Fibroblast of mammary gland (primary cell): ENCODE measurements around the gene ZNF593OS.

Experiments
- DNase-seq: peaks from one replicate; pipeline ENCODE4 v3.0.0-alpha.2; 2010; ENCODE audit warnings: low read depth
- H3K4me3 ChIP-seq: 2 replicates; pipeline ENCODE4 v1.5.1; 2011; ENCODE audit warnings: low read depth, mild to moderate bottlenecking, low read length, moderate library complexity; ENCODE audit not compliant: control insufficient read depth
- TF ChIP-seq, protein P1 (sequence below): conservative IDR thresholded peaks from 2 replicates; pipeline ENCODE4 v1.5.1; 2011; ENCODE audit warnings: low read depth, low read length, inconsistent platforms; ENCODE audit not compliant: control insufficient read depth, insufficient read depth

ZNF593OS gene

GRCh38 chr1:26160527-26161414 lies 10.9 kb downstream of the ZNF593OS start:
- H3K4me3 ChIP-seq = no peak overlapping the region
- TF ChIP-seq, protein P1, sequence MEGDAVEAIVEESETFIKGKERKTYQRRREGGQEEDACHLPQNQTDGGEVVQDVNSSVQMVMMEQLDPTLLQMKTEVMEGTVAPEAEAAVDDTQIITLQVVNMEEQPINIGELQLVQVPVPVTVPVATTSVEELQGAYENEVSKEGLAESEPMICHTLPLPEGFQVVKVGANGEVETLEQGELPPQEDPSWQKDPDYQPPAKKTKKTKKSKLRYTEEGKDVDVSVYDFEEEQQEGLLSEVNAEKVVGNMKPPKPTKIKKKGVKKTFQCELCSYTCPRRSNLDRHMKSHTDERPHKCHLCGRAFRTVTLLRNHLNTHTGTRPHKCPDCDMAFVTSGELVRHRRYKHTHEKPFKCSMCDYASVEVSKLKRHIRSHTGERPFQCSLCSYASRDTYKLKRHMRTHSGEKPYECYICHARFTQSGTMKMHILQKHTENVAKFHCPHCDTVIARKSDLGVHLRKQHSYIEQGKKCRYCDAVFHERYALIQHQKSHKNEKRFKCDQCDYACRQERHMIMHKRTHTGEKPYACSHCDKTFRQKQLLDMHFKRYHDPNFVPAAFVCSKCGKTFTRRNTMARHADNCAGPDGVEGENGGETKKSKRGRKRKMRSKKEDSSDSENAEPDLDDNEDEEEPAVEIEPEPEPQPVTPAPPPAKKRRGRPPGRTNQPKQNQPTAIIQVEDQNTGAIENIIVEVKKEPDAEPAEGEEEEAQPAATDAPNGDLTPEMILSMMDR = no peak
- no peak for DNase-seq

DNA sequence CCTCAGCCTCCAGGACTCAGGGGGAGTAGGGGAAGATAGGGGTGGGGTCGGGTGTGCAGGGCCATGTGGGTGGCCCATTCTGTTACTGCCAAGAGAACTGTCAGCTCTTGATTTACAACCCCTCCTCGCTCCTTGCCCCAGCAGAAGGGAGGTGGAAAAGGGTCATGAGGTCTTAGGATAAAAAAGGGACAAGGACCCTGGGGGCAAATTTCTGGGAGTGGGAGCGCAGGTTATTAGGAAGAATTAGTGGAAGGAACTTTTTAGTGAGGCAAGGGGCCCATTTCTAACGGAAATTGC lies 11.9 kb downstream of the ZNF593OS start:
- H3K4me3 ChIP-seq = no peak overlapping the region
- DNase-seq = no peak
- TF ChIP-seq, protein P1 = no peak

DNA sequence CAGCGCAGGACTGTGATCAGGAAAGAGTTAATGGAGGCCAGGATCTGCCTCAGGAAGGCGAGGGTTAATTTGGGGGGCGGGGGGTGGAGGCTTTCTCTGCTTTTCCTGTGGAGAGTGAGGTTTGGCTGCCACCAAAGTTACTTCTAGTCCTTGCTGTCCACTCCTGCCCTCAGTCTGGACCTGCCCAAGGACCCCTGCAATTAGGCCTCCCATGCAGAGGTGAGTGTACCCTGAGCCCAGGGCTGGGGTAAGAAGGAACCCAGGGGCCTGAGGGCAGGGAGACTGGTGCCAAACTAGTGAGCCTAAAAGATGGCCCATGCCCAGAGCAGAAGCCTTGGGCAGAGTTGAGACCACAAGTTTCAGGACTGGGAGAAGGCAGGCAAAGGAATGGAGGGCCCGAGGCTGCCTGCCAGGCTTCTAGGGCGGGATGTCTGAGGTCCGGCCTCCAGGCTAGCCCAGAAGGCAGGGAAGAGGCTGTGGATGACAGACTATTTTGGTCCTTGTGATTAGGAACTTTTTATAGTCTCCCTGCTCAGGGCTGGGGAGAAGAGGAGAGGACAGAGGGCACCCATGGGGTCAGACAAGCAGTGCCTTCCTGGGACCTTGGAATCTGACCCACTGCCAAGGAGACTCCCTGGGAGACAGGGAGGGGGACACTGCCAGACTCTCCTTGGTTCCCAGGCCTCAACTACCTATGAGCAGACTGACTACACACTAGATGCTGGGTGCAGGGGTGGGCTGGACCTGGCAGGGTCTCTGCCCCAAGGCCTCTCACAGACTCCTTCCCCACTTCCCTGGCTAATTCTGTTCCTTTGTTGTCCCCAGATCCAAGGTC lies 12.5 kb downstream of the ZNF593OS start, which contains the start of gene FAM110D:
FAM110D (plus strand) TSS at position 172 of the 835 bp plus-strand sequence. CDS start 2,213 bp downstream, outside the sequence.
- DNase-seq = no peak
- no peak within 1 kb of the TSS for H3K4me3 ChIP-seq
- TF ChIP-seq, protein P1 = no peak

DNA sequence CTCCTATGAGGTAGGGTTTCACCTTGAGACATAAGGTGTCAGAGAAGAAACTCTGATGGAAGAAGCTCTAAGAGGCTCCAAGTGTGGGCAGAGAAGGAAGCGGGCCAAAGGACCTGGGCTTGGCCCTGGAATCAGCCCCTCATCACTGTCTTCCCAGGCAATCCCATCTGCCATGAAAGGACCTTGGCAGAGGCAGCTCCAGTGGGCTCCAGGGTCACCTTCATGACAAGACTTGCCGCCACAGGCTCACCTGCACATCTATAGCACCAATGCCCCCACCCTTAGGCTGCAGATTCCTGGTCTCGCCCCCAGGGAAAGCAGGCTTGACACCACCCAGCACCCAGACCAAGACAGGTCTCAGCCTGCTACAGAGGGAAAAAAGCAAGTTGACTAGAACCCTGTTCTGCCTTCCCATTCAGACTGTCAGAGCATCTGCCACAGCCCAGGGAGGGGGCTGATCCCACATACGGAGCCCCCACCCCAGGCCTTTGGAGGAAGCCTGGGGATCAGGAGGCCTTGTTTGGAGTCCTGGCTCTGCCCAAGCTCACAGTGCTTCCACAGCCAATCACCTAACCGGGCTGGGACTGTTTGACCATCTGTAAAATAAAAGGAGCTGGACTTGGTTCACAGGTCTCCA lies 13.2 kb downstream of the ZNF593OS start:
- no peak for DNase-seq
- H3K4me3 ChIP-seq = no peak overlapping the region
- TF ChIP-seq, protein P1 = no peak

- TF ChIP-seq, protein P1 = no peak
These were observed 15.2 kb downstream of the ZNF593OS start for GRCh38 chr1:26156285-26157038.

More at GRCh38 chr1:26156285-26157038, 15.2 kb downstream of the ZNF593OS start:
- DNase-seq = no peak
- H3K4me3 ChIP-seq = no peak overlapping the region
